Stimulated activated naive CD8-positive, alpha-beta T cell treated with anti-CD3 and anti-CD28 coated beads, Interleukin-15, amount 100 ng/mL, for 72 hours (primary cell): ENCODE measurements around the gene NID2.

ENCODE experiments used
- ATAC-seq: fragments of 150-1000 bp; cut with Tn5 transposase; 2 replicates; pipeline ENCODE4 v1.10.0; 2021; ENCODE audit warnings: mild to moderate bottlenecking, moderate library complexity
- DNase-seq, 2 donors: peaks; one replicate each; pipeline ENCODE4 v3.0.0; 2021 to 2022
- H3K27ac Mint-ChIP-seq, 2 donors: one replicate each; pipeline ENCODE4 v1.8.0; 2022; ENCODE audit warnings: mild to moderate bottlenecking in 2 of 2, mixed read lengths in 2 of 2, moderate library complexity in 2 of 2
- H3K27me3 Mint-ChIP-seq: one replicate; pipeline ENCODE4 v1.8.0; 2022; ENCODE audit warnings: mixed read lengths
- H3K4me1 Mint-ChIP-seq: one replicate; pipeline ENCODE4 v1.8.0; 2022; ENCODE audit warnings: mild to moderate bottlenecking, mixed read lengths
- H3K4me3 Mint-ChIP-seq, 2 donors: one replicate each; pipeline ENCODE4 v1.8.0; 2022; ENCODE audit warnings: mild to moderate bottlenecking in 2 of 2, mixed read lengths in 2 of 2, moderate library complexity in 1 of 2
- H3K9me3 Mint-ChIP-seq, 2 donors: one replicate each; pipeline ENCODE4 v1.8.0; 2022; ENCODE audit warnings: mixed read lengths in 2 of 2

The NID2 gene, protein sequence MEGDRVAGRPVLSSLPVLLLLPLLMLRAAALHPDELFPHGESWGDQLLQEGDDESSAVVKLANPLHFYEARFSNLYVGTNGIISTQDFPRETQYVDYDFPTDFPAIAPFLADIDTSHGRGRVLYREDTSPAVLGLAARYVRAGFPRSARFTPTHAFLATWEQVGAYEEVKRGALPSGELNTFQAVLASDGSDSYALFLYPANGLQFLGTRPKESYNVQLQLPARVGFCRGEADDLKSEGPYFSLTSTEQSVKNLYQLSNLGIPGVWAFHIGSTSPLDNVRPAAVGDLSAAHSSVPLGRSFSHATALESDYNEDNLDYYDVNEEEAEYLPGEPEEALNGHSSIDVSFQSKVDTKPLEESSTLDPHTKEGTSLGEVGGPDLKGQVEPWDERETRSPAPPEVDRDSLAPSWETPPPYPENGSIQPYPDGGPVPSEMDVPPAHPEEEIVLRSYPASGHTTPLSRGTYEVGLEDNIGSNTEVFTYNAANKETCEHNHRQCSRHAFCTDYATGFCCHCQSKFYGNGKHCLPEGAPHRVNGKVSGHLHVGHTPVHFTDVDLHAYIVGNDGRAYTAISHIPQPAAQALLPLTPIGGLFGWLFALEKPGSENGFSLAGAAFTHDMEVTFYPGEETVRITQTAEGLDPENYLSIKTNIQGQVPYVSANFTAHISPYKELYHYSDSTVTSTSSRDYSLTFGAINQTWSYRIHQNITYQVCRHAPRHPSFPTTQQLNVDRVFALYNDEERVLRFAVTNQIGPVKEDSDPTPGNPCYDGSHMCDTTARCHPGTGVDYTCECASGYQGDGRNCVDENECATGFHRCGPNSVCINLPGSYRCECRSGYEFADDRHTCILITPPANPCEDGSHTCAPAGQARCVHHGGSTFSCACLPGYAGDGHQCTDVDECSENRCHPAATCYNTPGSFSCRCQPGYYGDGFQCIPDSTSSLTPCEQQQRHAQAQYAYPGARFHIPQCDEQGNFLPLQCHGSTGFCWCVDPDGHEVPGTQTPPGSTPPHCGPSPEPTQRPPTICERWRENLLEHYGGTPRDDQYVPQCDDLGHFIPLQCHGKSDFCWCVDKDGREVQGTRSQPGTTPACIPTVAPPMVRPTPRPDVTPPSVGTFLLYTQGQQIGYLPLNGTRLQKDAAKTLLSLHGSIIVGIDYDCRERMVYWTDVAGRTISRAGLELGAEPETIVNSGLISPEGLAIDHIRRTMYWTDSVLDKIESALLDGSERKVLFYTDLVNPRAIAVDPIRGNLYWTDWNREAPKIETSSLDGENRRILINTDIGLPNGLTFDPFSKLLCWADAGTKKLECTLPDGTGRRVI (N-terminal part only)

GRCh38 chr14:52068615-52069306, at the start of gene NID2:
Gene NID2, minus strand, starts transcription at chr14:52069059. Its CDS starts 65 bp downstream, at chr14:52068994.
- Mint-ChIP-seq H3K4me3 (peak within 1 kb of the TSS; percentile 73 to 79), H3K4me1 (peaks cover 38% of the 10 kb centered on the region), H3K9me3 (peaks cover 0 to under 1% of the 10 kb centered on the region in 2 donors), H3K27ac (peak within 1 kb of the TSS in 1 of 2 donors; percentile 46), H3K27me3 (peaks cover 62% of the 10 kb centered on the region)
- ATAC-seq (peak; percentile 84), DNase-seq (peak; percentile 60 to 69)

DNA sequence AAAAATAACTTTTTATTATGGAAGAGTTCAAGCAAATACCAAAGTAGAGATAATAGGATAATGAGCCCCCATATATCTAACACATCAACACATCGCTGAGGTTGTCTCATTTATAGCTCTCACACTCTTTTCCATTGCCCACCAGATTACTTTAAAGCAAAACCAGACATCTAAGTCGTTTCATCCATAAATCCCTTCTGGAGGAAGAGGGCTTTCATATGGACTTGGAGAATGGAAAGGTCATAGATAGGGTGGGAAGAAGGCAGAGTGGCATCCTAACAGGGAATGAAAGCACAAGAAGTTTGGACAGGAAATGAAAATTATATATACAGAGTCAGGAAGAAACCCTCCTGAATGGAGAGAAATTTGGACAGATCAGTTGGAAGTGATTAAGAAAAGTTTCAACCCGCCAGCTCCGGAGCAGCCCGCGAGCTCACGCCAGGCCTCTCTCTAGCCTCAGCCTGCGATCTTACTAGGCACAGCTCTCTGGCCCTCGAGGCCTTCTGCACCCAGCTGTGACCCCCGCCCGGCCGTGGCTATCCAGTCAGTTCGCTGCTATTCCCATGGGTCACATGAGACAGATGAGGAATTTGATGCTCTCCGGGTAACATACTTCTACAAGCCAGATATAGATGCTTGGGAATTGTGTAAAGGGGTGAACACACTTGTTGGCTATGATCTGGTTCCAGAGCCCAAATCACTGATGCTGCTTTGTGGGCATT, 48.4 kb upstream of the NID2 start:
- H3K9me3 Mint-ChIP-seq, result no peaks in the 10 kb centered on the region

DNA sequence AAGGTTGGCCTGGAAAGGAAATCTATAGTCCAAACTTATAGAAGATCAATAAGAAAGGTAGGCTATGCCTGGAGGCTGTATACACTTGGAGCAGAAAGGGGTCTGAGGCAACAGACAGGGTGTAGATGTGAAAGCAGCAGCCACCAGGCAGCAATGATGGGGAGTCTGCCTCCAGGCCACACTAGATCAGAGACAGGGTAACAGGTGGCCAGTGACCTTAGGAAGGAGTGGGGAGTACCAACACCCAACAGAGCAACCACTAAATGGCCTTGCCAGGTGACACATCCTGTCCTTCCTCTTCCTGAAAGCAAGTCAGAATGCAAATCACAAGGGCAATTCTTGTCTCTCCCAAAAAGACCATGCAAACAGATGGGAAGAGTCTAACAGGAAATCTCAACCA, 46.4 kb upstream of the NID2 start:
- Mint-ChIP-seq H3K27me3 (no peaks in the 10 kb centered on the region), H3K4me1 (no peaks in the 10 kb centered on the region), H3K27ac (no peak overlapping the region), H3K9me3 (no peaks in the 10 kb centered on the region), H3K4me3 (no peak overlapping the region)
- ATAC-seq (no peak), DNase-seq (no peak)

More for the DNA sequence above, 48.4 kb upstream of the NID2 start:
- no peak for ATAC-seq
- no peak for DNase-seq
- no peaks in the 10 kb centered on the region for H3K27me3 Mint-ChIP-seq
- H3K4me1 Mint-ChIP-seq, result no peaks in the 10 kb centered on the region
- H3K4me3 Mint-ChIP-seq, result no peak overlapping the region
- no peak overlapping the region for H3K27ac Mint-ChIP-seq

DNA sequence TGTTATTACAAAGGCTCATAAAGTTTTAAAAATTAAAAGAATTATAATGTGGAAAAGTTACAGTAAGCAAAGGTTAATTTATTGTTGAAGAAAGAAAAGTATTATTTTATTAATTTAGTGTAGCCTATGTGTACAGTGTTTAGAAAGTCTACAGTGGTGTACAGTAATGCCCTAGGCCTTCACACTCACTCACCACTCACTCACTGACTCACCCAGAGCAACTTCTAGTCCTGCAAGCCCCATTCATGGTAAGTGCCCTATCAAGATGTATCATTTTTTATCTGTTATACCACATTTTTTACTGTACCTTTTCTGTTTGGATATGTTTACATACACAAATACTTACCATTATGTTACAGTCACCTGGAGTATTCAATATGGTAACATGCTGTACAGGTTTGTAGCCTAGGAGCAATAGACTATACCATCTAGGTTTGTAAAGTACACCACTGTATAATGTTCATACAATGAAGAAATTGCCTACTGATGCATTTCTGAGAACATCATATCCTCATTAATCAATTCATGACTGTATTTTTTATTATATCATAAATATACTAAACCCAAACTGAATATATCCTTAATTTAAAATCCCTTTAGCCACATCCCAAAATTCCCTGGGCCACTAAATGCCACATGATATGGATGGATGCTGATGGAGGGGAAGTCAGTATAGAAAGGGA, 43.6 kb upstream of the NID2 start:
- no peak for DNase-seq
- no peak overlapping the region for H3K27ac Mint-ChIP-seq
- no peaks in the 10 kb centered on the region for H3K4me1 Mint-ChIP-seq
- H3K4me3 Mint-ChIP-seq, result no peak overlapping the region
- ATAC-seq, result no peak
- no peaks in the 10 kb centered on the region for H3K9me3 Mint-ChIP-seq
- H3K27me3 Mint-ChIP-seq, result no peaks in the 10 kb centered on the region

GRCh38 chr14:52111583-52111982, 42.7 kb upstream of the NID2 start:
- DNase-seq (no peak), ATAC-seq (no peak)
- Mint-ChIP-seq H3K27me3 (no peaks in the 10 kb centered on the region), H3K4me1 (no peaks in the 10 kb centered on the region), H3K27ac (no peak overlapping the region), H3K4me3 (no peak overlapping the region), H3K9me3 (no peaks in the 10 kb centered on the region)

DNA sequence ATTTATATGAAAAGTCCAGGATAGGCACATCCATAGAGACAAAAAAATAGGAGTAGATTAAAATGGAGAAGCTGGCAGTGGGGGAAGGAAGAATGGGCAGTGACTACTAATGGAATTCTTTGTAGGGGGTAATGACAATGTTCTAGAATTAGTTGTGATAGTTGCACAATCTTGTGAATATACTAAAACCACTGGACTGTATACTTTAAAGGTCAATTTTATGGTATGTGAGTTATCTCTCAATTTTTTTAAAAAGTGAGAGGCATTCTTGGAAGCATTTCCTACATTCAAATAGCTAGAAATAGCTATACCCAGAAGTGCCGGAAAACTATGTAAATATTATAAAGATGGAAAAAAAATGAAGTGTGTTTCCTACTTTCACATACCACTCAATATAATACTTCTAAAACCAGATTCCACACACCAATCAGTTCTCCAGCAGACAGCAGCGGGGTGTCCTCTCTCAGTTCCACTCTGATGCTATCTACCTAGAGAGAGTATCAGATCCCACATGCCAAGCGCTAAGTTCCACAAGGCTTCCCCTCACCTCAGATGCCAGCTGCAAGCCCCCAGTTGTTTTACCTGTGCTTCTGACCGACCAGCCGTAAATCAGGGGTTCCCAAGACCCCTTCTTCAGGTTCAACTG, 41.7 kb upstream of the NID2 start:
- Mint-ChIP-seq H3K9me3 (no peaks in the 10 kb centered on the region), H3K27me3 (no peaks in the 10 kb centered on the region), H3K4me3 (no peak overlapping the region), H3K27ac (no peak overlapping the region), H3K4me1 (no peaks in the 10 kb centered on the region)
- DNase-seq (no peak), ATAC-seq (no peak)

GRCh38 chr14:52108823-52109222, 40.0 kb upstream of the NID2 start:
- Mint-ChIP-seq H3K27ac (peak overlapping the region in 1 of 2 donors; percentile 32), H3K4me3 (no peak overlapping the region), H3K27me3 (no peaks in the 10 kb centered on the region), H3K9me3 (no peaks in the 10 kb centered on the region), H3K4me1 (no peaks in the 10 kb centered on the region)
- ATAC-seq (no peak), DNase-seq (no peak)

DNA sequence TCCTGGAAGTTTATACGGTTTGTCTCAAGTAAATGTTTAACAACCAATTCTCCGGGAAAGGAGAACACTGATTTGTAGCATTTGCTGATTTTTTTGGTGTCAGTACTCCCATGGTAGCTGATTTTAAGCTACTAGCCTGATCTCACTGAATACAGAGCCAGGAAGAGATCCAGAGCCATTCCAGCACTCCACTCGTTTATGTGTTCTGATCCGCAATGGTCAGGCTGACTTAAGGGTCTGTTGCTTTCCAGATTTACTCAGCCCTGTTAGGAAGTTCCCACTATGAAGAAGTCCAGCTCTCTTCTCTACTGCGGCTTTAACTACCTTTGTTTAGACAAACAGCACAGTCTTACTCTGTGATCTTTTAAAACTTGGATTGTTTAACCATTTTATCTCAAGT, 38.0 kb upstream of the NID2 start:
- Mint-ChIP-seq H3K27ac (no peak overlapping the region), H3K4me3 (no peak overlapping the region), H3K9me3 (no peaks in the 10 kb centered on the region), H3K27me3 (no peaks in the 10 kb centered on the region), H3K4me1 (no peaks in the 10 kb centered on the region)
- ATAC-seq (no peak), DNase-seq (no peak)

- ATAC-seq (no peak), DNase-seq (no peak)
- no peaks in the 10 kb centered on the region for H3K9me3 Mint-ChIP-seq
- H3K27ac Mint-ChIP-seq, result no peak overlapping the region
- no peaks in the 10 kb centered on the region for H3K4me1 Mint-ChIP-seq
- no peak overlapping the region for H3K4me3 Mint-ChIP-seq
- H3K27me3 Mint-ChIP-seq, result no peaks in the 10 kb centered on the region
Measured at GRCh38 chr14:52103416-52103815, 34.6 kb upstream of the NID2 start.

DNA sequence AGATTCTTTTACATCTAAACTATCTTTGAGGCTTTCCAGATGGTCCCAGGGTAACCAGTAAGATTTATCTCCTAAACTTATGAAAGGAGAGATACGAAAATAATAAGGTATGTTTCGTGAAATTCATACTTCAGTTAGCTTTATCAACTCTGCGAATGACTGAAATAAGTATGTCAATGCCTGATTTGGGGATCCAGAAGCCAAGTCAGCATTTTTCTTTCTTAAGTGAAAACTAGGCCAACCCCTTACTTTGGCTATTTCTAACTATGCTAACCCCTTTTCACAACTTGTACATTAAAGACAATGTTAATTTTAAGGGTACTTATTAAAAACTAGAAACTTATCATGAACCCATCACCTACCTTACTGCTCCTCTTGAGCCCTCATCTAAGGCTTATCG, 26.9 kb upstream of the NID2 start:
- Mint-ChIP-seq H3K9me3 (no peaks in the 10 kb centered on the region), H3K27ac (no peak overlapping the region), H3K4me1 (no peaks in the 10 kb centered on the region), H3K27me3 (peaks cover 4% of the 10 kb centered on the region), H3K4me3 (no peak overlapping the region)
- ATAC-seq (no peak), DNase-seq (no peak)

GRCh38 chr14:52095336-52095735, 26.5 kb upstream of the NID2 start:
- ATAC-seq (no peak), DNase-seq (no peak)
- Mint-ChIP-seq H3K27me3 (peaks cover 9% of the 10 kb centered on the region), H3K27ac (no peak overlapping the region), H3K9me3 (peaks cover 0 to 1% of the 10 kb centered on the region in 2 donors), H3K4me1 (no peaks in the 10 kb centered on the region), H3K4me3 (no peak overlapping the region)

DNA sequence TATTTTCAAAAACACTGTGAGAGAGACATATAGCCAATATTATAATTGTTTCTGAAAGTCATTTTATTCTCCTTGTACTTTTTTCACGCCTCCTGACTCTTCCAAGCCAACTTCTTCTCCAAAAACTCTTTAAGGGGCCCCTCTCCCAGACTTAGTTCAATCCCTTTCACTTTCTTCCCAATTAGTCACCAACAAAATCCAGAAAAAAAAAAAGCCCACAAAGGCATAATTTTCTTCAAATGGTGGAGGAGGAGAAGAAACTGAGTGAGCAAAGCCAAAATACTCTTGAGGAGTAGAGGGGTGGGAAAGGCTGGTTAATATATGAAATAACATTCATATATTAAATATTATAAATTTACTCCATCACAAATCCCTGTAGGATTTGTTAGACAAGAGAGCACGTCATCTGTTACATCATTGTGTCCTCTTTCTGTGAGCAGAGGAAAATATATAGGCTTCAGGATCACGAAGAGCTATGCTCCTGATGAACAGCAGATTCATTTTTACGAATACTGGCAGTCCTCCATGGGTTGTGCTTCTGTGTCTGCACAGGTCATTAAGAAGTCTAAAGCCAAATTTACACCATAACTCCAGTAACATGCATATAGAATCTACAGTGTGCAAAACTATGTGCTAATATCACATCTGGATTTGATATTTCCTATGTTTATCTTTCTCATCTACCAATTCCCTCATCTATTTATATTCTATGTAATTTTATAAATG, 25.9 kb upstream of the NID2 start:
- H3K4me1 Mint-ChIP-seq, result no peaks in the 10 kb centered on the region
- peaks cover 0 to 5% of the 10 kb centered on the region in 2 donors for H3K9me3 Mint-ChIP-seq
- no peak for DNase-seq
- no peak overlapping the region for H3K4me3 Mint-ChIP-seq
- peaks cover 15% of the 10 kb centered on the region for H3K27me3 Mint-ChIP-seq
- H3K27ac Mint-ChIP-seq, result no peak overlapping the region
- no peak for ATAC-seq

DNA sequence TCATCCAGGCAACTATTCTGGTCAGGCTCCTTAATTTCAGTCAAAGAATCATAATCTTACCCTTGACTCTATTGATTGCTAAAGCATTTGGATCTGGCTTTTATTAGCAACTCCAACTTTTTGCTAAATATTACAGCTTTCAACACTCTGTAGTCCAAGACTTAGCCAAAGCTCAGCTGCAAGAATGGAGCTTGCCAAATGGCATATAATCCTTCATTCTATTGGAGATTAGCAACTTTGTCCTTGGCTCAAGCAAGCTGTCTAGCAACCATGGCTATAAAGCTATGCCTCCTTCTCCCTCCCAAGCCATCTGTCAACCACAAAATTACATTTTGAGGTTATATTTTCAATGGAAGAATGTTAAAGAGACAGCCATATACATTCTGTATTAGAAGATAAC, 23.1 kb upstream of the NID2 start:
- DNase-seq (no peak), ATAC-seq (no peak)
- H3K27me3 Mint-ChIP-seq, result peaks cover 16% of the 10 kb centered on the region
- H3K4me3 Mint-ChIP-seq, result no peak overlapping the region
- H3K4me1 Mint-ChIP-seq, result no peaks in the 10 kb centered on the region
- no peak overlapping the region for H3K27ac Mint-ChIP-seq
- H3K9me3 Mint-ChIP-seq, result peaks cover 0 to 5% of the 10 kb centered on the region in 2 donors
